GM12801 (cell line): ENCODE measurements around the gene MRPL38.

ENCODE experiments used
- TF ChIP-seq, protein P1 (sequence below): IDR thresholded peaks from one replicate; pipeline ENCODE4 v1.5.1; 2011; ENCODE audit warnings: control low read depth; ENCODE audit not compliant: insufficient read length; ENCODE audit errors: extremely low read depth

The MRPL38 gene

DNA sequence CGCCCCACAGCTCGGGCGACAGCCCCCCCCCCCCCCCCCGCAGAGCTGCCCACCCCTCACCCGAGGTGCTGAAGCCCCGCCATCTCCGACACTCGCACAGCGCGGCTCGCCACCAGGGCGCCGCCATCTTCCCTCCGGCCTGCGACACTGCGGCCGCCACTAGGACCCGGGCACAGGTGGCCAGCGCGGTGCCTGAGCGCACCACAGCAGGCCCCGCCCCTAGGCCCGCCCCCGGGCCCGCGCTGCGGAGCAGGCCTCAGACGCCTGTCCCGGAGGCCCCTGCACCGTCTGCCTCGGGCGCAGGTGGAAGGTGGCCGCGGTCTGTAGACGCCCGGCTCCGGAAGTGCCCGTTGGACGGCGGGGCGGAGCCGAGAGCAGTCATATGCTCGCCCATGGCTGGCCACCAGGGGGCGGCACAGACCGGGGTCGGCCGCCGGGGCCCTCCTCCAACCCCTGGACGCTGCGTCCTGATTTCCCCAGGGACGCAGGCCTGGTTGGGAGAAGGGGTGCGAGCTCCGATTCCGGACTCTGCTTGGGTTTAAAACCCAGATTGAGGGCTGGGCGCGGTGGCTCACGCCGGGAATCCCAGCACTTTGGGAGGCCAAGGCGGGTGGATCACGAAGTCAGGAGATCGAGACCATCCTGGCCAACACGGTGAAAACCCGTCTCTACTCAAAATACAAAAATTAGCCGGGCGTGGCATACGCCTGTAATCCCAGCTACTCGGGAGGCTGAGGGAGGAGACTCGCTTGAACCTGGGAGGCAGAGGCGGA is at the start of gene MRPL38:
MRPL38 (minus strand) TSS at position 136 of the 773 bp plus-strand sequence; CDS start at position 127, 9 bp downstream.
- TF ChIP-seq, protein P1, sequence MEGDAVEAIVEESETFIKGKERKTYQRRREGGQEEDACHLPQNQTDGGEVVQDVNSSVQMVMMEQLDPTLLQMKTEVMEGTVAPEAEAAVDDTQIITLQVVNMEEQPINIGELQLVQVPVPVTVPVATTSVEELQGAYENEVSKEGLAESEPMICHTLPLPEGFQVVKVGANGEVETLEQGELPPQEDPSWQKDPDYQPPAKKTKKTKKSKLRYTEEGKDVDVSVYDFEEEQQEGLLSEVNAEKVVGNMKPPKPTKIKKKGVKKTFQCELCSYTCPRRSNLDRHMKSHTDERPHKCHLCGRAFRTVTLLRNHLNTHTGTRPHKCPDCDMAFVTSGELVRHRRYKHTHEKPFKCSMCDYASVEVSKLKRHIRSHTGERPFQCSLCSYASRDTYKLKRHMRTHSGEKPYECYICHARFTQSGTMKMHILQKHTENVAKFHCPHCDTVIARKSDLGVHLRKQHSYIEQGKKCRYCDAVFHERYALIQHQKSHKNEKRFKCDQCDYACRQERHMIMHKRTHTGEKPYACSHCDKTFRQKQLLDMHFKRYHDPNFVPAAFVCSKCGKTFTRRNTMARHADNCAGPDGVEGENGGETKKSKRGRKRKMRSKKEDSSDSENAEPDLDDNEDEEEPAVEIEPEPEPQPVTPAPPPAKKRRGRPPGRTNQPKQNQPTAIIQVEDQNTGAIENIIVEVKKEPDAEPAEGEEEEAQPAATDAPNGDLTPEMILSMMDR = no peak

DNA sequence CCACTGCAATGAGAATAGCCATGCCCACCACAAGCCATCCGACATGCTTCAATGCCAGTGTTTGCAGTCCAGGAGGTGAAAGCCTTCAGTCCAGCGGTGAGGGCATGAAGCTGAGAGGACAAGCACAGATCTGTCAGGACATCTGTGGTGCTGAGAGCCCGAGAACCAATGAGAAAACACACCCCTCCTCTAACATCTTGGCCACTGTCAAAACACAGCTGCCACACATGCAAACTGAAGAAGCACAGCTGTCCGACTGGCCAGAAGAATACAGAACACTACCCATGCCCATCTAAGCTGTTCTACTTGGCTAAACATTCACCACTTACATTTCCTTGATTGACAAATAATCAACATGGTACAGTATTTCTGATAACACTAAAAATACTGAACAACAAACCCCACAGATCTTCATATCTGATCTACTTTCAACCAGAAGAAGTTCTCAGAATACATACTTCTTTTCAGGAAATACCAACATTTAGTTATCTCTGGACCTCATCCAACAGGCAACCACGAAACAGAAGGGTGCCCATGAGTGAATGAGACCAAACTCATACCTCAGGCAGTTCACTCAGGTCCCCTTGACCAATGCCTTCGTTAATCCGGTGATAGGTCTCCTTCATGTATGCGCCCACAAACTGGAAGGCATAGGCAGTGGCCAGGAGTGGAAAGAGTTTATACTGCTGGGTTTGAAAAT is 46.3 kb upstream of the MRPL38 start:
- TF ChIP-seq, protein P1 = no peak

DNA sequence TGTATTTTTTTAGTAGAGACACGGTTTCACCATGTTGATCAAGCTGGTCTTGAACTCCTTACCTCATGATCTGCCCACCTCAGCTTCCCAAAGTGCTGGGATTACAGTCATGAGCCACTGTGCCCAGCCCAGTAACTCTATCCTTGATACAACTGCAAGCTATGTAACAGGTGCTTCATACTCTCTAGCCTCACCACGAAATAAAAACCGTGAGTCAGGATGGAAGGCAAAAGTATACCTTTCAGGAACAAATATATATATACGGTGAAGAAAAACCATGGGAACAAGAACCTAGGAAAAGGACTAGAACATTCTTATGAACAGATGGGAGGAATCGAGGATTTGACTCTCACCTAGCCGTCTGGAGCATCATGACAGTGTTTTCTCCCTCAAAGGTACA is 45.7 kb upstream of the MRPL38 start:
- TF ChIP-seq, protein P1 = no peak

DNA sequence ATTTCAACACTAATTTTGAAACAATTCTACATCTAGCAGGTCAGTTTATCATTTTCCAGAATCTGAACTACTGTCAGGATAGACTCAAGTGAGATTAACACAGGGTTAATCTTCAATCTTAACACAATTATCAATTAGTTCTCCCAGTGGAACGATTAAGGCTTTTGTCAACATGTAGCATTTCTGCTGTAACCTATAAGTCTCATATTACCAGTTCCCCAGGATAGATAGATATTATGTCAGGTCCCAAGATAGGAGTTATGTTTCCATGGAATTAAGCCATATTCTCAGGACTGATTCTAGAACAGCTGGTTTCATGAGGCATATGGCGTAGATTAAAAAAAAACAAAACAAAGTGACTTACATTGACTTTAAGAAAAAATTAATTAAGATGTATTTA is 40.5 kb upstream of the MRPL38 start:
- TF ChIP-seq, protein P1 = no peak

DNA sequence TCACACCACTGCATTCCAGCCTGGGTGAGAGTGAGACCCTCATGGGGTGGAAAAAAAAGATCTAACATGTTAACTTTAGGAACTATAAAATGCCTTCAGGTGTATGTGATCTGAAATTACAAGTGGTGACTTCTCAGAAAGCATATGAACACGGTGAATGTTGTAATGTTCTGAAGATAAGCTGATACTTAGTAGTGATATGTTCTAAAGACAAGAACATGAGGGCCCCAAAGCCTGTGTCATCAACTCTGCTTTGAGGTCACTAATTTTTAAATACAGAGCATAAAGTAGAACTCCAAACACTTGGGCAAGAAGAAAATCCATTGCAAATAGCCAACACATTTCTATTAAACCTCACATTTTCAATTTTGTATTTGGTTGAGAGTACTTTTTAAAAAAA is 38.8 kb upstream of the MRPL38 start:
- TF ChIP-seq, protein P1 = no peak

DNA sequence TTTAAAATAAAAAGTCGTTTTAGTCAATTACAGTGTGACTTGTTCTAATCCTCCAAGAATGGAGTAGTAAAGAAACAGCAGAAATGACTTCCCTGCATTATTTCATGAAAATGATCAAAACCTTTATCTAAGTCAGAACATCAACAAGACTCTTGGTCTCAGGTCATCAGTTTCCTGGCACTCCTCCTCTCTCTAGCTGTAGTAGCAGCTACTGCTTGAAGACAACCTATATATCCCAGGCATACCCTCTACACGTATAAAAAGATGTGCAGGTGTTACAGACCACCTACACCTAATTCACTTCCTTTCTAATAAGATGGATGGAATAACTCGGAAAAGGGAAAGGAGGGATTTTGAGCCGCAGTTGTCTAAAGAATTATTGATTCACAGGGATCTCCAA is 37.8 kb upstream of the MRPL38 start:
- TF ChIP-seq, protein P1 = no peak

DNA sequence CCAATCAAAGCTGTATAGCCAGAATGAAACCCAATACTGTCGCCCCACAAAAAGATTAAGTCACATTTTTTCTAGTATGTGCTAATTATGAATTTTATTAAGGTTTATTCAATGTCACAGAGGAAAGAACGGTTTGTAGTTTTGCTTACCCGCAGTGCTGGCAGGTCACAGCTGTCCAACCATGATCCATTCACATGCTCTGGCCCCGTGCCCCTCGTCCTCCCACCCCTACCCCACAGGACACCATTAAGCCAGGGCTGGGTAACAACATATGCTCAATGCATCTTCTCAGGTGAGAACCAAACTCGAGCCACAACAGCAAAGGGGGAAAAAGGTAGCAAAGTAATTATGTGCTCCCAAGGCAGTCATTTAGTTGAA is 36.7 kb upstream of the MRPL38 start:
- TF ChIP-seq, protein P1 = no peak
